ENCODE measurements around the gene RSU1.

Gene RSU1

GRCh38 chr10:16585103-16585502, 232.1 kb downstream of the RSU1 start:
- DNase-seq, result no peak

- no peak for DNase-seq
Observed at GRCh38 chr10:16583382-16583781, 233.8 kb downstream of the RSU1 start.

GRCh38 chr10:16581202-16581601, 236.0 kb downstream of the RSU1 start:
- no peak for DNase-seq

DNA sequence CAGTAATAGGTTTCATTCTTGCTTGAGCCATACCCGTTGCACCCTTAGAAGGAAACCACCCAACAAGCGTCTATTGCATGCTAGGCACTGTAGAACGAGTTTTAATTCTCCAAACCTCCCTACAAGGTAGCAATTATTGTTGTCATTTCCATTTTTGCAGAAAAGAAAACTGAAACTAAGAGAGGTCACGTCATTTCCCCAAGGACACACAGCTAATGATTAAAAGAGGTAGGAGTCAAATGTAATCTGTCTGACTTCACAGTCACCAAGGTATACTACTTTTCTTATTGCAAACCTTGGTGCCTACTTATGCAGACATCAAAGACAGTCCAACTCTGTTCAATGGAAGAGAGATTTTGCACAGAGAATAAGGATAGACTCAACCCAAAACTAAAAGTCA, 246.5 kb downstream of the RSU1 start:
- DNase-seq, result no peak

DNA sequence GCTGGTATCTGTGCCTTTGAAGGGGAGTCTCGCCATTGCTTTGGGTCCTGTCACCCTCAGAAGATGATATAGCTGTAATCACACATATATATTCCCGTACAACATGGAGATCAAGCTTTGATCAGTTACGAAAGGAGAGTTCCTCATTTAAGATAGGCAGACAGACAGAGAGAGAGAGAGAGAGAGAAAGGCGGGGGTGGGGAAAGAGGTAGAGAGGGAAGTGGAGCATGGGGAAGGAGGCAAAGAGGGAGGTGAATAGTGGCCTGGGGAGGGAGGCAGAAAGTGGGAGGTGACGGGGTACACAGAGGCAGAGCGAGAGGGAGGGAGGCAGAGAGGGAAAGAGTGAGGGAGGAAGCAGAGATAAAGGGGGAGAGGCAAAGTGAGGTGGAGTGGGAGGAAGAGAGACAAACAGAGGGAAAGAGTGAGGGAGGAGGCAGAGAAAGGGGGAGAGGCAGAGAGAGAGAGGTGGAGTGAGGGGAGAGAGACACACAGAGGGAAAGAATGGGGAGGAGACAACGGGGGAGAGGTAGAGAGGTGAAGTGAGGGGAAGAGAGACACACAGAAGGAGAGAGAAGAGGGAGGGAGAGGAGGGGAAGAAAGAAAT, 250.9 kb downstream of the RSU1 start:
- no peak for DNase-seq

GRCh38 chr10:16565604-16566003, 251.6 kb downstream of the RSU1 start:
- no peak for DNase-seq

- no peak for DNase-seq
Observed at GRCh38 chr10:16562891-16563290, 254.3 kb downstream of the RSU1 start.

DNA sequence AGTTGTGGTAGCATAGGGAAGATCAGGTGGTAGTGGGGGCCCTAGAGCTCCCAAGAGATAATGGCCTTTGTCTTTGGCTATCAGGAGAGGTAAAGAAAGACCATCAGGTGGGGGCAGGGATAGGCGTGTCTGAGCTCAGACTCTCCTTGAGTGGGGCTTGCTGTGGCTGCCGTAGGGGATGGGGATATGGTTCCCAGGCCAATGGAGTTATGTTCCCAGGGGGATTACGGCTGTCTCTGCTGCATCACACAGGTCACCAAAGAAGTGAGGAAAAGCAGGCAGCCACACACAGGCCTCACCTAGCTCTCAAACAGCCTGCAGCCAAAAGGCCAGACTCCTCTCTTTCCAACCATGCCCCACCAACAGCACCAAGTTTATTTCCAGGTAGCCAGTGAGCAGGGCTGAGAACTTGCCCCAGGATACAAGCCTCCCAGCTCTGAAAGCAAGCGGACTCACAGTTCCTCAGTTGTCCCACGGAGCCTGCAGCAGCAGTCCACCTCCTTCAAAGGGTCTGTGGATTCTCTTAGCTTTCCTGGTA, 257.9 kb downstream of the RSU1 start:
- DNase-seq, result no peak

DNA sequence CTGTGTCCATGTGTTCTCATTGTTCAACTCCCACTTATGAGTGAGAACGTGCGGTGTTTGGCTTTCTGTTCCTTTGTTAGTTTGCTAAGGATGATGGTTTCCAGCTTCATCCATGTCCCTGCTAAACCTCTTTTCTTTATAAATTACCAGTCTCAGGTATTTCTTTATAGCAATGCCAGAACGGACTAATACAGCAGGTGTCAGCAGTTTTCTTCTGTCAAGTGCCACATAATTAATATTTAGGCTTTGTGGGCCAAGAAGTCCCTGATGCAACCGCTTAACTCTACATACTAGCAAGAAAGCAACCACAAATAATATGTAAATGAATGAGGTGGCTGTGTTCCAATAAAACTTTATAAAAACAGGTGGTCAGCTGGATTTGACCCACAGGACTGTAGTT, 269.3 kb downstream of the RSU1 start:
- no peak for DNase-seq

- no peak for DNase-seq
Observed at GRCh38 chr10:16545116-16545736, 272.0 kb downstream of the RSU1 start.

GRCh38 chr10:16544591-16544990, 272.6 kb downstream of the RSU1 start:
- no peak for DNase-seq

DNA sequence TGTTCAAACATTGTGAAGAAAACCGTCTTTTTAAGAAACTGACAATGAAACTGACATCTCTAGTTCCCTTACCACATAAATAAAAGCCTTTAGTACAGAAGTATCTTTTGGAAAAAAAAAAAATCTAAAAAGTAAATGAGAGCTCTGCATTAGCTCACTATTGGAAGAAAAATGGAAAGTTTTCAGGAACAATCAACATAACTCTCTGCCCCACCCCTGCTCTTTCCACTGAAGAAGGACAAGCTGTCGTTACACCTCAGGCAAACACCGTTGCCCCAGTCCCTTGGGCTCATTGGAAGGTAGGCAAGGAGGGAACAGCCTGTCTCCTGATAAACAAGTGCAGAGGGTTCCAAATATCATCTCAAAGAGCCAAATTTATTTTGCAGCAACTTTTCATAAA, 273.1 kb downstream of the RSU1 start:
- DNase-seq, result no peak
